IMR-90 (cell line): ENCODE measurements around the gene PRPS1. TPM values are rescaled to one million over a fixed set of nuclear protein-coding genes. Genes with fewer than 3 reads are reported as not detected.

Experiments
- ATAC-seq: fragments of 200-7000 bp; cut with Tn5 transposase; 2 replicates; pipeline ENCODE4 v1.9.1; 2020; ENCODE audit warnings: low read depth, mild to moderate bottlenecking, moderate library complexity
- BruUV-seq: library from RNA; stranded (reverse); fragments of 400-500 nt; replicated peaks from 2 replicates; lab custom pipeline; 2021; lab: Mats Ljungman, UMichigan
- CTCF ChIA-PET: fragments of 300-600 bp; formaldehyde crosslinking; extraction: SDS; loops from one replicate; lab custom pipeline; 2021; ENCODE audit warnings: antibody characterized with exemption; lab: Yijun Ruan, JAX
- POLR2A ChIA-PET: fragments of 300-600 bp; sonication (Branson Sonifier 250); formaldehyde crosslinking; loops from one replicate; lab custom pipeline; 2022; ENCODE audit warnings: antibody characterized with exemption; ENCODE audit not compliant: unreplicated experiment; lab: Charles Lee
- DNase-seq: peaks from one replicate; pipeline ENCODE4 v3.0.0; 2013
- H2AFZ ChIP-seq: replicated peaks from 2 replicates; pipeline ENCODE3; 2013; ENCODE audit warnings: low read length, mild to moderate bottlenecking; ENCODE audit not compliant: poor library complexity
- H2AK5ac ChIP-seq: 2 replicates; pipeline ENCODE4 v1.6.1; 2013; ENCODE audit warnings: low read depth, low read length, inconsistent platforms
- H2AK9ac ChIP-seq: replicated peaks from 2 replicates; pipeline ENCODE3; 2013; ENCODE audit warnings: mild to moderate bottlenecking, low read depth, low read length, moderate library complexity; ENCODE audit not compliant: poor library complexity
- H2BK120ac ChIP-seq: 2 replicates; pipeline ENCODE4 v1.6.1; 2013; ENCODE audit warnings: low read depth, low read length, inconsistent platforms
- H2BK15ac ChIP-seq: 3 replicates; pipeline ENCODE4 v1.6.1; 2013; ENCODE audit warnings: low read depth, low read length, inconsistent platforms
- H2BK20ac ChIP-seq: 2 replicates; pipeline ENCODE4 v1.6.1; 2013; ENCODE audit warnings: low read depth, mild to moderate bottlenecking, inconsistent platforms, low read length, moderate library complexity
- H2BK5ac ChIP-seq: 2 replicates; pipeline ENCODE4 v1.6.1; 2013; ENCODE audit warnings: mild to moderate bottlenecking, low read depth, low read length, inconsistent platforms; ENCODE audit not compliant: poor library complexity, severe bottlenecking
- H3K14ac ChIP-seq: replicated peaks from 2 replicates; pipeline ENCODE4 v1.6.1; 2013; ENCODE audit warnings: low read depth, low read length, inconsistent platforms
- H3K18ac ChIP-seq: 2 replicates; pipeline ENCODE4 v1.6.1; 2013; ENCODE audit warnings: low read depth, low read length, control low read depth
- H3K23ac ChIP-seq: 2 replicates; pipeline ENCODE4 v1.6.1; 2013; ENCODE audit warnings: low read depth, low read length, inconsistent platforms
- H3K27ac ChIP-seq: 2 replicates; pipeline ENCODE4 v1.5.1; 2013; ENCODE audit warnings: mild to moderate bottlenecking, control low read depth, low read length; ENCODE audit not compliant: insufficient read depth
- H3K27me3 ChIP-seq: 2 replicates; pipeline ENCODE4 v1.6.1; 2013; ENCODE audit warnings: low read length; ENCODE audit not compliant: control insufficient read depth, insufficient read depth
- H3K36me3 ChIP-seq: 2 replicates; pipeline ENCODE4 v1.6.1; 2013; ENCODE audit warnings: low read length, mixed read lengths; ENCODE audit not compliant: control insufficient read depth, insufficient read depth
- H3K4ac ChIP-seq: 2 replicates; pipeline ENCODE4 v1.6.1; 2013; ENCODE audit warnings: low read depth, low read length, inconsistent platforms
- H3K4me1 ChIP-seq: 2 replicates; pipeline ENCODE4 v1.6.1; 2013; ENCODE audit warnings: low read length, mixed read lengths; ENCODE audit not compliant: control insufficient read depth, insufficient read depth
- H3K4me2 ChIP-seq: 2 replicates; pipeline ENCODE4 v1.6.1; 2013; ENCODE audit warnings: low read depth, mild to moderate bottlenecking, control low read depth, low read length, moderate library complexity
- H3K4me3 ChIP-seq: 2 replicates; pipeline ENCODE4 v1.5.1; 2013; ENCODE audit warnings: low read depth, mild to moderate bottlenecking, control low read depth, low read length, moderate library complexity; ENCODE audit not compliant: insufficient read depth
- H3K56ac ChIP-seq: 2 replicates; pipeline ENCODE4 v1.6.1; 2013; ENCODE audit warnings: low read length, inconsistent platforms; ENCODE audit not compliant: insufficient read depth; ENCODE audit errors: extremely low read depth
- H3K79me1 ChIP-seq, 2 experiments: 2 replicates each; pipeline ENCODE4 v1.6.1; 2013; ENCODE audit warnings: low read length in 2 of 2, inconsistent platforms in 1 of 2, low read depth in 1 of 2
- H3K9ac ChIP-seq: 2 replicates; pipeline ENCODE4 v1.6.1; 2013; ENCODE audit warnings: low read depth, low read length, control low read depth
- H3K9me1 ChIP-seq: 2 replicates; pipeline ENCODE4 v1.6.1; 2013; ENCODE audit warnings: low read length, inconsistent platforms; ENCODE audit not compliant: insufficient read depth
- H3K9me3 ChIP-seq: 2 replicates; pipeline ENCODE4 v1.6.1; 2013; ENCODE audit warnings: low read length; ENCODE audit not compliant: control insufficient read depth, insufficient read depth
- H4K20me1 ChIP-seq: 2 replicates; pipeline ENCODE4 v1.6.1; 2013; ENCODE audit warnings: low read length, inconsistent platforms; ENCODE audit not compliant: insufficient read depth
- H4K5ac ChIP-seq: 2 replicates; pipeline ENCODE4 v1.6.1; 2013; ENCODE audit warnings: mild to moderate bottlenecking, low read depth, low read length, control low read depth
- H4K8ac ChIP-seq, 2 experiments: 2 replicates each; pipeline ENCODE4 v1.6.1; 2013; ENCODE audit warnings: low read depth in 2 of 2, low read length in 2 of 2, control low read depth in 1 of 2, inconsistent platforms in 1 of 2
- H4K91ac ChIP-seq: 2 replicates; pipeline ENCODE4 v1.6.1; 2013; ENCODE audit warnings: low read depth, low read length, inconsistent platforms; ENCODE audit not compliant: insufficient read depth
- BHLHE40 ChIP-seq: fragments of 150-350 bp; IDR thresholded peaks from 2 replicates; pipeline ENCODE4 v1.6.1; 2016; ENCODE audit warnings: mild to moderate bottlenecking, low read depth, low read length
- CEBPB ChIP-seq: IDR thresholded peaks from 2 replicates; pipeline ENCODE4 v1.6.1; 2012; ENCODE audit warnings: low read depth, low read length, improper control_type of control experiment
- FOS ChIP-seq: fragments of 150-350 bp; IDR thresholded peaks from 2 replicates; pipeline ENCODE4 v1.6.1; 2016; ENCODE audit warnings: low read depth, low read length
- POLR2A ChIP-seq: IDR thresholded peaks from 2 replicates; pipeline ENCODE4 v1.6.1; 2012; ENCODE audit warnings: mild to moderate bottlenecking, low read depth, low read length
- RAD21 ChIP-seq: IDR thresholded peaks from 2 replicates; pipeline ENCODE4 v1.6.1; 2012; ENCODE audit warnings: low read length, improper control_type of control experiment
- WGBS, 2 experiments: methylation state at CpG; one replicate each; pipeline versions ENCODE4 v1.1.5 to v1.1.7; 2013; ENCODE audit warnings: missing lambda C conversion rate in 2 of 2; ENCODE audit not compliant: insufficient read length in 1 of 2; ENCODE audit errors: extremely low coverage in 2 of 2; 5-methylcytosine and 5-hydroxymethylcytosine counted together
- dilution Hi-C: fragments of 300-500 bp; cut with HindIII; formaldehyde crosslinking; loops from one replicate; pipeline ENCODE4 v1.14.3; 2018; ENCODE audit warnings: low sequenced_read_pairs; ENCODE audit not compliant: unreplicated experiment
- in situ Hi-C: fragments of 300-500 bp; cut with MboI; formaldehyde crosslinking; loops from 3 replicates; pipeline ENCODE4 v1.14.3; 2019; ENCODE audit warnings: low sequenced_read_pairs, inconsistent platforms, mixed read lengths
- intact Hi-C: fragments of 100-400 bp; cut with micrococcal nuclease; formaldehyde crosslinking; loops from 2 replicates; pipeline ENCODE4 v1.10.0; 2022
- polyA plus RNA-seq, 3 experiments: library from polyadenylated mRNA; depleted of rRNA; stranded (reverse); fragments of >200 nt; gene quantifications; 2 replicates each; pipeline ENCODE4 v1.2.3, GENCODE V29; 2012; ENCODE audit warnings: low replicate concordance in 1 of 3
- total RNA-seq: library from RNA; depleted of rRNA; stranded (reverse); fragments of >200 nt; gene quantifications from 2 replicates; pipeline ENCODE4 v1.2.3, GENCODE V29; 2012
- TF ChIP-seq, protein P1 (sequence below): conservative IDR thresholded peaks from 2 replicates; pipeline ENCODE4 v1.5.1; 2012; ENCODE audit warnings: mild to moderate bottlenecking, low read depth, low read length, improper control_type of control experiment
- TF ChIP-seq, protein P2 (sequence below): fragments of 150-350 bp; IDR thresholded peaks from 2 replicates; pipeline ENCODE4 v1.6.1; 2017; ENCODE audit warnings: mild to moderate bottlenecking, antibody characterized with exemption, low read length, low read depth

PRPS1 gene
- total and polyA plus RNA-seq, 2 of the 4 experiments (the other 2 are of a cell fraction): 118 to 137 TPM

GRCh38 chrX:107626916-107627315 is 1.4 kb upstream of the PRPS1 start:
- Histone ChIP-seq H3K9me3 (peaks cover 2% of the 10 kb centered on the region; the same call in 1 of the 2 replicates), H2BK120ac (no peak overlapping the region), H3K27me3 (no peaks in the 10 kb centered on the region), H4K8ac (no peak overlapping the region), H3K18ac (no peak overlapping the region), H3K4me3 (no peak overlapping the region), H3K4me1 (no peaks in the 10 kb centered on the region), H3K36me3 (no peaks in the 10 kb centered on the region), H2AK5ac (no peak overlapping the region), H3K27ac (no peak overlapping the region), H3K56ac (no peak overlapping the region), H3K4me2 (no peak overlapping the region), H3K9me1 (no peaks in the 10 kb centered on the region), H3K23ac (no peak overlapping the region), H4K20me1 (no peaks in the 10 kb centered on the region), H3K14ac (no peak overlapping the region), H2BK20ac (no peak overlapping the region), H4K5ac (no peak overlapping the region), H4K91ac (no peak overlapping the region), H2AFZ (no peak overlapping the region), H2BK5ac (no peak overlapping the region), H2BK15ac (no peak overlapping the region), H2AK9ac (no peak overlapping the region), H3K4ac (no peak overlapping the region), H3K79me1 (peaks cover 0 to 11% of the 10 kb centered on the region in 2 experiments; a peak in 2 of 4 replicates), H3K9ac (no peak overlapping the region)
- no TSS peak for BruUV-seq
- in situ Hi-C loops: no loop called here
- TF ChIP-seq, protein P1, sequence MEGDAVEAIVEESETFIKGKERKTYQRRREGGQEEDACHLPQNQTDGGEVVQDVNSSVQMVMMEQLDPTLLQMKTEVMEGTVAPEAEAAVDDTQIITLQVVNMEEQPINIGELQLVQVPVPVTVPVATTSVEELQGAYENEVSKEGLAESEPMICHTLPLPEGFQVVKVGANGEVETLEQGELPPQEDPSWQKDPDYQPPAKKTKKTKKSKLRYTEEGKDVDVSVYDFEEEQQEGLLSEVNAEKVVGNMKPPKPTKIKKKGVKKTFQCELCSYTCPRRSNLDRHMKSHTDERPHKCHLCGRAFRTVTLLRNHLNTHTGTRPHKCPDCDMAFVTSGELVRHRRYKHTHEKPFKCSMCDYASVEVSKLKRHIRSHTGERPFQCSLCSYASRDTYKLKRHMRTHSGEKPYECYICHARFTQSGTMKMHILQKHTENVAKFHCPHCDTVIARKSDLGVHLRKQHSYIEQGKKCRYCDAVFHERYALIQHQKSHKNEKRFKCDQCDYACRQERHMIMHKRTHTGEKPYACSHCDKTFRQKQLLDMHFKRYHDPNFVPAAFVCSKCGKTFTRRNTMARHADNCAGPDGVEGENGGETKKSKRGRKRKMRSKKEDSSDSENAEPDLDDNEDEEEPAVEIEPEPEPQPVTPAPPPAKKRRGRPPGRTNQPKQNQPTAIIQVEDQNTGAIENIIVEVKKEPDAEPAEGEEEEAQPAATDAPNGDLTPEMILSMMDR: no peak
- no peak for TF ChIP-seq CEBPB
- TF ChIP-seq BHLHE40: no peak
- no peak for TF ChIP-seq FOS
- no peak for TF ChIP-seq RAD21
- TF ChIP-seq POLR2A: no peak
- TF ChIP-seq, protein P2, sequence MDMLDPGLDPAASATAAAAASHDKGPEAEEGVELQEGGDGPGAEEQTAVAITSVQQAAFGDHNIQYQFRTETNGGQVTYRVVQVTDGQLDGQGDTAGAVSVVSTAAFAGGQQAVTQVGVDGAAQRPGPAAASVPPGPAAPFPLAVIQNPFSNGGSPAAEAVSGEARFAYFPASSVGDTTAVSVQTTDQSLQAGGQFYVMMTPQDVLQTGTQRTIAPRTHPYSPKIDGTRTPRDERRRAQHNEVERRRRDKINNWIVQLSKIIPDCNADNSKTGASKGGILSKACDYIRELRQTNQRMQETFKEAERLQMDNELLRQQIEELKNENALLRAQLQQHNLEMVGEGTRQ: no peak
- ChIA-PET CTCF (no interaction called here), POLR2A (no interaction called here)
- no CpG with 5 or more reads among the region's 2 CpGs for WGBS, 2 experiments
- dilution Hi-C loops: no loop called here
- no peak for DNase-seq
- ATAC-seq: no peak
- intact Hi-C loops: loop anchor here (10.0 kb wide), 2 partner anchors 632 to 732 kb away; no protein-coding TSS in a partner anchor
